SK-N-SH (cell line): Measurements from ENCODE around the gene PLXDC1.

Experiments
- CTCF ChIP-seq: fragments of 200-600 bp; sonication (generic); IDR thresholded peaks from 2 replicates; pipeline ENCODE4 v1.6.1; 2017; ENCODE audit warnings: antibody characterized with exemption, mild to moderate bottlenecking, moderate library complexity
- ELF1 ChIP-seq: IDR thresholded peaks from 2 replicates; pipeline ENCODE4 v1.4.0; 2012
- FOXJ3 ChIP-seq: sonication (generic); formaldehyde crosslinking; IDR thresholded peaks from 2 replicates; pipeline ENCODE4 v1.5.1; 2020; ENCODE audit warnings: mild to moderate bottlenecking, missing genetic modification reagents
- MAX ChIP-seq: IDR thresholded peaks from 2 replicates; pipeline ENCODE4 v1.4.0; 2012; ENCODE audit warnings: low read depth
- MEF2A ChIP-seq: IDR thresholded peaks from 2 replicates; pipeline ENCODE4 v1.4.0; 2012; ENCODE audit warnings: low read depth, borderline replicate concordance
- MXI1 ChIP-seq: IDR thresholded peaks from 2 replicates; pipeline ENCODE4 v1.6.1; 2012; ENCODE audit warnings: mild to moderate bottlenecking, low read depth, low read length, improper control_type of control experiment
- RXRA ChIP-seq: IDR thresholded peaks from 2 replicates; pipeline ENCODE4 v1.4.0; 2012; ENCODE audit warnings: low read depth, mild to moderate bottlenecking, borderline replicate concordance

DNA sequence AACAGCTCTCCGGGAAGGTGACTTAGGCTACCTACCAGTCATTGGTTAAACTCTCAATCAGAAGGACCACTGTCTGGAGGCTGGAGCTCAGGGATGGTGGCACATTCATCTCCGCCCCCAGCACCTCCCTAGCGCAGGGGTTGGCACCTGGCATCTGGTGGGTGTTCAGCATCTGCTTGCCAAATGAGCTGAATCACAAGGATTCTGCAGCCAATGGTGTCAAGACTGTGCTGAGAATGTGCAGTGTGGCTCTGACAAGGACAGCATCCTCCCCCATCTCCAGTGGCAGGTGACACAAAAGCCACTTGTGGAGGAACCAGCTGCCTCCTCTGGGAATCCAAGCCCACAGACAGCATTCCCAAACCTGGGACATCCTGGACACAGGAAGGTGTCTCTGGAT, 35.2 kb downstream of the PLXDC1 start:
- TF ChIP-seq CTCF (no peak), MEF2A (no peak), MAX (no peak), FOXJ3 (CRISPR knock-in tag) (no peak), MXI1 (no peak), RXRA (no peak), ELF1 (no peak)
